Calu3 (cell line): Measurements from ENCODE around the gene ABI1. TPM values are rescaled to one million over a fixed set of nuclear protein-coding genes. Genes with fewer than 3 reads are reported as not detected.

Experiments
- BruUV-seq: library from RNA; stranded (reverse); fragments of 400-500 nt; replicated peaks from 2 replicates; lab custom pipeline; 2021; lab: Mats Ljungman, UMichigan
- CTCF ChIA-PET: fragments of 300-600 bp; sonication (Branson Sonifier 250); formaldehyde crosslinking; loops from one replicate; lab custom pipeline; 2022; ENCODE audit warnings: antibody characterized with exemption; lab: Charles Lee
- DNase-seq: peaks from one replicate; pipeline ENCODE4 v3.0.0; 2022
- H3K27ac Mint-ChIP-seq: one replicate; pipeline ENCODE4 v1.8.0; 2022; ENCODE audit warnings: mixed read lengths; ENCODE audit not compliant: unreplicated experiment
- H3K27me3 Mint-ChIP-seq: one replicate; pipeline ENCODE4 v1.8.0; 2022; ENCODE audit warnings: mixed read lengths; ENCODE audit not compliant: unreplicated experiment
- H3K36me3 Mint-ChIP-seq: one replicate; pipeline ENCODE4 v1.8.0; 2022; ENCODE audit warnings: mild to moderate bottlenecking, moderate library complexity, mixed read lengths; ENCODE audit not compliant: insufficient read depth, unreplicated experiment
- H3K4me1 Mint-ChIP-seq: one replicate; pipeline ENCODE4 v1.8.0; 2022; ENCODE audit warnings: mild to moderate bottlenecking, low read depth, mixed read lengths; ENCODE audit not compliant: unreplicated experiment
- H3K4me3 Mint-ChIP-seq: one replicate; pipeline ENCODE4 v1.8.0; 2022; ENCODE audit warnings: mild to moderate bottlenecking, low read depth, moderate library complexity, mixed read lengths; ENCODE audit not compliant: unreplicated experiment
- H3K9me3 Mint-ChIP-seq: one replicate; pipeline ENCODE4 v1.8.0; 2022; ENCODE audit warnings: low read depth, mixed read lengths; ENCODE audit not compliant: unreplicated experiment
- CTCF ChIP-seq: fragments of 200-600 bp; IDR thresholded peaks from one replicate; pipeline ENCODE4 v1.8.0; 2022; ENCODE audit warnings: antibody characterized with exemption; ENCODE audit not compliant: unreplicated experiment
- intact Hi-C: fragments of 100-400 bp; cut with micrococcal nuclease; formaldehyde crosslinking; loops from one replicate; pipeline ENCODE4 v1.10.0; 2022; ENCODE audit not compliant: unreplicated experiment
- total RNA-seq: library from RNA; stranded (reverse); gene quantifications from 2 replicates; pipeline ENCODE4 v1.2.3, GENCODE V29; 2022

The ABI1 gene
- total RNA-seq, 1 experiment from 2014 or later = 61.9 TPM

DNA sequence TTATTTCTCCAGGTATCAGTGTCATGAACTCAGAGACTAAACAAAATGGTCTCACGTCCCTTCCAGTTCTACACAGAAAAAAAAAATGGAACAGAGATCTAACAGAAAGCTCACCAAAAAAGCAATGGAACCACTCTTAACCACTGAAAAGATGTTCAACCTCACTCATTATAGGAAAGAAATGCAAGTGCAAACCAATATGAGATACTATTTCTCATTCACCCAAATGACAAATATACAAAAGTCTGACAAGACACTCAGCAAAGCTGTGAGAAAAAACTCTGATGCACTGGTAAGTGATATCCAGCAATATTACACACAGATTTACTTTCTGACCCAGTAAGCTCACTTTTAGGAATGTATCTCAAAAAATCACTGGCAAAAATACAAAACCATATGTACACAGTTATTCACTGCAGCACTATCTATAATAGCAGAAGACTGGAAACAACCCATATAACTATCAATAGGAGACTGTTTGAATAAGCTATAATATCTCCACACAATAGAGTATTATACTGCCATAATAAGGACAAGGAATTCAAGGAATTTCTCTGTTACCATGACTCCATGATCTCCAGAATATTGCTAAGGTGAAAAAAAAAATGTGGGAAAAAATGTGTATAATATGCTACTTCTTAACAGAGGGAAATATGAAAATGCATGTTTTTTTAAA is 36.6 kb downstream of the ABI1 start:
- H3K4me1 Mint-ChIP-seq = peaks cover 10% of the 10 kb centered on the region
- DNase-seq = no peak
- CTCF ChIA-PET = interaction anchor here (0.6 to 1.5 kb wide), 4 partner anchors 43 to 1077 kb away, joined by 3 read pairs; no protein-coding TSS in a partner anchor
- H3K9me3 Mint-ChIP-seq = no peaks in the 10 kb centered on the region
- BruUV-seq = no TSS peak
- H3K4me3 Mint-ChIP-seq = no peak overlapping the region
- H3K27ac Mint-ChIP-seq = no peak overlapping the region
- TF ChIP-seq CTCF = no peak
- intact Hi-C loops = loop anchor here (5.0 kb wide), 1 partner anchor 52 kb away; no protein-coding TSS in a partner anchor
- H3K27me3 Mint-ChIP-seq = no peaks in the 10 kb centered on the region
- H3K36me3 Mint-ChIP-seq = no peaks in the 10 kb centered on the region

DNA sequence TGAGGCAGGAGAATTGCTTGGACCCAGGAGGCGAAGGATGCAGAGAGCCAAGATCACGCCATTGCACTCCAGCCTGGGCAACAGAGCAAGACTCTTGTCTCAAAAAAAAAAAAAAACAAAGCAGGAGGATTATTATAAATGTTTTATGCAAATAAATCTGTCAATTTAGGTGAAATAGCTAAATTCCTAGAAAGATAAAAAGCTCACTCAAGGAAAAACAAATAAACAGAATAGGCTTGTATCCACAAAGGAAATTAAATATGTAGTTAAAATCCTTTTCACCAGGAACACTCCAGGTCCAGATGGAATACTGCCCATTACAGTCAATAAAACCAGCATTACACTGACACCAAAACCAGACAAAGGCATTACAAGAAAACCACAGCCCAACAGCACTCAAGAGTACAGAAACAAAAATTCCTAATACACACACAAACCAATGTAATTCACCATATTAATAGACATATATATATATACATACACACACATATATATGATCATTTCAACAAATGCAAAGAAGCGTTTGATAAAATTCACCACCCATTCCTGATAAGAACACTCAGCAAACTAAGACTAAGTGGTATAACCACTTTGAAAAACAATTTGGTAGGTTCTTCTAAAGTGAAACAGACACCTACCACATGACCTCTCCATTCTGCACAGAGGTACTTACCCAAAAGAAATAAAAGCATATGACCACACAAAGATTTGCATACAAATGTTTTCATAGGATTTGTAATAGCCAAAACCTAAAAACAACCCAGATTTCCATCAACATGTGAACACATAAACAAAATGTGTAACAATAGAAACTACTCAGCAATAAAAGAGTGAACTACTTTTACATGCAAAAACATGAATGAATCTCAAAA is 38.8 kb downstream of the ABI1 start:
- no TSS peak for BruUV-seq
- DNase-seq = no peak
- no peak overlapping the region for H3K27ac Mint-ChIP-seq
- no peaks in the 10 kb centered on the region for H3K27me3 Mint-ChIP-seq
- intact Hi-C loops = loop anchor here (5.0 kb wide), 1 partner anchor 50 kb away; no protein-coding TSS in a partner anchor
- TF ChIP-seq CTCF = no peak
- H3K9me3 Mint-ChIP-seq = no peaks in the 10 kb centered on the region
- H3K4me1 Mint-ChIP-seq = peaks cover 10% of the 10 kb centered on the region
- CTCF ChIA-PET = no interaction called here
- no peak overlapping the region for H3K4me3 Mint-ChIP-seq
- H3K36me3 Mint-ChIP-seq = no peaks in the 10 kb centered on the region

DNA sequence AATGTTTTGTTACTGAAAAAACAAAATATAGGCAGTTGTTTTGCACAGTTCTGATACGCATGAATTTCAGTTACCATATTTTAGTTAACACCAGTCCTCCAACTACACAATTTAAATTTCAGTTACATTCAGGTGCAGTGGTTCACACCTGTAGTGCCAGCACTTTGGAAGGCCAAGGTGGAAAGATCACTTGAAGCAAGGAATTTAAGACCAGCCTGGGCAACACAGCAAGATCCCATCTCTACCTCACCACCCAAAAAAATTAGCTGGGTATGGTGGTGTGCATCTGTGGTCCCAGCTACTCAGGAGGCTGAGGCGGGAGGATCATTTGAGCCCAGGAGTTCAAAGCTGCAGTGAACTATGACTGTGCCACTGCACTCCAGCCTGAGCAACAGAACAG is 45.3 kb downstream of the ABI1 start:
- intact Hi-C loops = no loop called here
- no peaks in the 10 kb centered on the region for H3K4me1 Mint-ChIP-seq
- DNase-seq = no peak
- H3K4me3 Mint-ChIP-seq = no peak overlapping the region
- H3K27me3 Mint-ChIP-seq = no peaks in the 10 kb centered on the region
- H3K27ac Mint-ChIP-seq = no peak overlapping the region
- CTCF ChIA-PET = no interaction called here
- no peaks in the 10 kb centered on the region for H3K36me3 Mint-ChIP-seq
- BruUV-seq = no TSS peak
- H3K9me3 Mint-ChIP-seq = no peaks in the 10 kb centered on the region
- no peak for TF ChIP-seq CTCF

- no TSS peak for BruUV-seq
- no peak for DNase-seq
- intact Hi-C loops = no loop called here
- CTCF ChIA-PET = interaction anchor here (0.7 kb wide), 1 partner anchor 554 kb away, joined by 3 read pairs; no protein-coding TSS in a partner anchor
- H3K36me3 Mint-ChIP-seq = no peaks in the 10 kb centered on the region
- no peaks in the 10 kb centered on the region for H3K4me1 Mint-ChIP-seq
- H3K27me3 Mint-ChIP-seq = no peaks in the 10 kb centered on the region
- no peaks in the 10 kb centered on the region for H3K9me3 Mint-ChIP-seq
- H3K4me3 Mint-ChIP-seq = no peak overlapping the region
- no peak overlapping the region for H3K27ac Mint-ChIP-seq
- no peak for TF ChIP-seq CTCF
These were observed 50.2 kb downstream of the ABI1 start for GRCh38 chr10:26810435-26811026.
